ES-I3 (cell line): ENCODE data around the gene CORO6.

ENCODE experiments used
- H3K36me3 ChIP-seq: 2 replicates; pipeline ENCODE4 v1.6.1; 2013; ENCODE audit warnings: mild to moderate bottlenecking, low read length, control low read depth, moderate library complexity; ENCODE audit not compliant: insufficient read depth
- H3K4me1 ChIP-seq: 2 replicates; pipeline ENCODE4 v1.6.1; 2013; ENCODE audit warnings: mild to moderate bottlenecking, control low read depth, low read length; ENCODE audit not compliant: insufficient read depth
- H3K9ac ChIP-seq: 2 replicates; pipeline ENCODE4 v1.6.1; 2013; ENCODE audit warnings: low read depth, mild to moderate bottlenecking, low read length, moderate library complexity
- H3K9me3 ChIP-seq: 2 replicates; pipeline ENCODE4 v1.6.1; 2013; ENCODE audit warnings: mild to moderate bottlenecking, low read length, moderate library complexity; ENCODE audit not compliant: control insufficient read depth, insufficient read depth

The CORO6 gene

GRCh38 chr17:29567554-29568330, 55.0 kb downstream of the CORO6 start:
- no peaks in the 10 kb centered on the region for H3K36me3 ChIP-seq
- H3K4me1 ChIP-seq = peaks cover 8% of the 10 kb centered on the region; the same call in 1 of the 2 replicates
- H3K9me3 ChIP-seq = no peaks in the 10 kb centered on the region
- H3K9ac ChIP-seq = peak overlapping the region; percentile 54

GRCh38 chr17:29567304-29567553, 55.5 kb downstream of the CORO6 start:
- H3K36me3 ChIP-seq = no peaks in the 10 kb centered on the region
- no peaks in the 10 kb centered on the region for H3K9me3 ChIP-seq
- peaks cover 7% of the 10 kb centered on the region; the same call in 1 of the 2 replicates for H3K4me1 ChIP-seq
- peak overlapping the region; percentile 54; the same call in 1 of the 2 replicates for H3K9ac ChIP-seq

- Histone ChIP-seq H3K9me3 (no peaks in the 10 kb centered on the region), H3K4me1 (peaks cover 6% of the 10 kb centered on the region; the same call in 1 of the 2 replicates), H3K36me3 (no peaks in the 10 kb centered on the region), H3K9ac (peak within 1 kb of the TSS; percentile 54)
Measured at GRCh38 chr17:29566473-29567303, 56.0 kb downstream of the CORO6 start, which contains the start of gene ABHD15. Gene ABHD15, minus strand, starts transcription at chr17:29567037. Its CDS starts 71 bp downstream, at chr17:29566966.

GRCh38 chr17:29565643-29566472, 56.9 kb downstream of the CORO6 start:
- Histone ChIP-seq H3K9me3 (no peaks in the 10 kb centered on the region), H3K36me3 (no peaks in the 10 kb centered on the region), H3K4me1 (peaks cover 6% of the 10 kb centered on the region; the same call in 1 of the 2 replicates), H3K9ac (peak overlapping the region; percentile 54)
